A549 (cell line): ENCODE measurements around the gene TUG1.

Source experiments
- BHLHE40 ChIP-seq: IDR thresholded peaks from 2 replicates; pipeline ENCODE4 v1.6.1; 2012; ENCODE audit warnings: low read depth, low read length, inconsistent platforms
- CEBPB ChIP-seq, 2 experiments: fragments of >200 bp in 1 of 2; sonication (Bioruptor Twin) in 1 of 2; formaldehyde crosslinking in 1 of 2; IDR thresholded peaks; 2 replicates each; pipeline ENCODE4 v1.6.1; 2012 to 2016
- CTCF ChIP-seq: fragments of >200 bp; sonication (Bioruptor Twin); formaldehyde crosslinking; IDR thresholded peaks from 3 replicates; pipeline ENCODE4 v1.5.1; 2016
- HMGXB4 ChIP-seq: fragments of 250-450 bp; sonication (Bioruptor Pico); IDR thresholded peaks from 2 replicates; pipeline ENCODE4 v1.5.0; 2021; ENCODE audit warnings: mild to moderate bottlenecking, moderate library complexity, borderline replicate concordance
- MAFK ChIP-seq: fragments of 450-650 bp; IDR thresholded peaks from 2 replicates; pipeline ENCODE4 v1.6.1; 2014; ENCODE audit not compliant: partially characterized antibody
- MAX ChIP-seq: IDR thresholded peaks from 2 replicates; pipeline ENCODE4 v1.6.1; 2012
- NFE2L2 ChIP-seq: fragments of 150-350 bp; conservative IDR thresholded peaks from 2 replicates; pipeline ENCODE4 v1.6.1; 2014; ENCODE audit warnings: low read length
- POLR2A ChIP-seq: IDR thresholded peaks from 2 replicates; pipeline ENCODE4 v1.6.1; 2012; ENCODE audit warnings: mild to moderate bottlenecking, low read length
- RAD21 ChIP-seq, 2 experiments: fragments of >200 bp in 1 of 2; sonication (Bioruptor Twin) in 1 of 2; formaldehyde crosslinking in 1 of 2; IDR thresholded peaks in 1 of 2; conservative IDR thresholded peaks in 1 of 2; 2 replicates in 1 of 2; 3 replicates in 1 of 2; pipeline ENCODE4 v1.6.1; 2012 to 2018; ENCODE audit warnings: inconsistent platforms in 1 of 2
- RCOR1 ChIP-seq: fragments of 150-350 bp; IDR thresholded peaks from 2 replicates; pipeline ENCODE4 v1.6.1; 2014; ENCODE audit warnings: antibody characterized with exemption, low read length, low read depth
- TF ChIP-seq, protein P1 (sequence below): IDR thresholded peaks from 2 replicates; pipeline ENCODE4 v1.6.1; 2012
- TF ChIP-seq, protein P2 (sequence below): IDR thresholded peaks from 2 replicates; pipeline ENCODE4 v1.6.1; 2012; ENCODE audit warnings: low read depth, borderline replicate concordance
- TF ChIP-seq, protein P3 (sequence below): fragments of 200-600 bp; sonication (generic); IDR thresholded peaks from 2 replicates; pipeline ENCODE4 v1.6.1; 2016; ENCODE audit warnings: antibody characterized with exemption, mild to moderate bottlenecking, moderate library complexity

GRCh38 chr22:31022516-31022915 lies 53.5 kb downstream of the TUG1 start:
- TF ChIP-seq MAX, result no peak
- TF ChIP-seq RCOR1, result no peak
- no peak for TF ChIP-seq POLR2A
- TF ChIP-seq CTCF, result no peak
- TF ChIP-seq, protein P1, sequence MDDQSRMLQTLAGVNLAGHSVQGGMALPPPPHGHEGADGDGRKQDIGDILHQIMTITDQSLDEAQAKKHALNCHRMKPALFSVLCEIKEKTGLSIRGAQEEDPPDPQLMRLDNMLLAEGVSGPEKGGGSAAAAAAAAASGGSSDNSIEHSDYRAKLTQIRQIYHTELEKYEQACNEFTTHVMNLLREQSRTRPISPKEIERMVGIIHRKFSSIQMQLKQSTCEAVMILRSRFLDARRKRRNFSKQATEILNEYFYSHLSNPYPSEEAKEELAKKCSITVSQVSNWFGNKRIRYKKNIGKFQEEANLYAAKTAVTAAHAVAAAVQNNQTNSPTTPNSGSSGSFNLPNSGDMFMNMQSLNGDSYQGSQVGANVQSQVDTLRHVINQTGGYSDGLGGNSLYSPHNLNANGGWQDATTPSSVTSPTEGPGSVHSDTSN, result no peak
- no peak for TF ChIP-seq CEBPB (IDR thresholded peaks at IDR 0.05)
- no peak for TF ChIP-seq NFE2L2
- TF ChIP-seq BHLHE40, result no peak
- TF ChIP-seq, protein P2, sequence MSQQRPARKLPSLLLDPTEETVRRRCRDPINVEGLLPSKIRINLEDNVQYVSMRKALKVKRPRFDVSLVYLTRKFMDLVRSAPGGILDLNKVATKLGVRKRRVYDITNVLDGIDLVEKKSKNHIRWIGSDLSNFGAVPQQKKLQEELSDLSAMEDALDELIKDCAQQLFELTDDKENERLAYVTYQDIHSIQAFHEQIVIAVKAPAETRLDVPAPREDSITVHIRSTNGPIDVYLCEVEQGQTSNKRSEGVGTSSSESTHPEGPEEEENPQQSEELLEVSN, result no peak
- TF ChIP-seq HMGXB4 (CRISPR knock-in tag), result no peak
- no peak for TF ChIP-seq RAD21 (conservative IDR thresholded peaks at IDR 0.05 in 1 of 2, IDR thresholded peaks at IDR 0.05 in 1 of 2)
- TF ChIP-seq MAFK, result no peak
- TF ChIP-seq, protein P3, sequence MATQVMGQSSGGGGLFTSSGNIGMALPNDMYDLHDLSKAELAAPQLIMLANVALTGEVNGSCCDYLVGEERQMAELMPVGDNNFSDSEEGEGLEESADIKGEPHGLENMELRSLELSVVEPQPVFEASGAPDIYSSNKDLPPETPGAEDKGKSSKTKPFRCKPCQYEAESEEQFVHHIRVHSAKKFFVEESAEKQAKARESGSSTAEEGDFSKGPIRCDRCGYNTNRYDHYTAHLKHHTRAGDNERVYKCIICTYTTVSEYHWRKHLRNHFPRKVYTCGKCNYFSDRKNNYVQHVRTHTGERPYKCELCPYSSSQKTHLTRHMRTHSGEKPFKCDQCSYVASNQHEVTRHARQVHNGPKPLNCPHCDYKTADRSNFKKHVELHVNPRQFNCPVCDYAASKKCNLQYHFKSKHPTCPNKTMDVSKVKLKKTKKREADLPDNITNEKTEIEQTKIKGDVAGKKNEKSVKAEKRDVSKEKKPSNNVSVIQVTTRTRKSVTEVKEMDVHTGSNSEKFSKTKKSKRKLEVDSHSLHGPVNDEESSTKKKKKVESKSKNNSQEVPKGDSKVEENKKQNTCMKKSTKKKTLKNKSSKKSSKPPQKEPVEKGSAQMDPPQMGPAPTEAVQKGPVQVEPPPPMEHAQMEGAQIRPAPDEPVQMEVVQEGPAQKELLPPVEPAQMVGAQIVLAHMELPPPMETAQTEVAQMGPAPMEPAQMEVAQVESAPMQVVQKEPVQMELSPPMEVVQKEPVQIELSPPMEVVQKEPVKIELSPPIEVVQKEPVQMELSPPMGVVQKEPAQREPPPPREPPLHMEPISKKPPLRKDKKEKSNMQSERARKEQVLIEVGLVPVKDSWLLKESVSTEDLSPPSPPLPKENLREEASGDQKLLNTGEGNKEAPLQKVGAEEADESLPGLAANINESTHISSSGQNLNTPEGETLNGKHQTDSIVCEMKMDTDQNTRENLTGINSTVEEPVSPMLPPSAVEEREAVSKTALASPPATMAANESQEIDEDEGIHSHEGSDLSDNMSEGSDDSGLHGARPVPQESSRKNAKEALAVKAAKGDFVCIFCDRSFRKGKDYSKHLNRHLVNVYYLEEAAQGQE, result no peak
